Skeletal muscle tissue (tissue), 4 donors: ENCODE results near the gene FRYL. TPM values are rescaled to one million over a fixed set of nuclear protein-coding genes. Genes with fewer than 3 reads are reported as not detected.

Experiments
- H3K27ac ChIP-seq: one replicate; pipeline ENCODE4 v1.7.0; 2013; ENCODE audit warnings: mild to moderate bottlenecking, low read depth, low read length, inconsistent platforms
- H3K27me3 ChIP-seq, 3 donors: one replicate each; pipeline ENCODE4 v1.7.0; 2013; ENCODE audit warnings: low read length in 3 of 3; ENCODE audit not compliant: control insufficient read depth in 3 of 3, insufficient read depth in 3 of 3
- H3K36me3 ChIP-seq, 3 donors: one replicate each; pipeline ENCODE4 v1.7.0; 2013; ENCODE audit warnings: low read length in 3 of 3; ENCODE audit not compliant: control insufficient read depth in 3 of 3, insufficient read depth in 3 of 3
- H3K4me1 ChIP-seq, 3 donors: one replicate each; pipeline ENCODE4 v1.7.0; 2013; ENCODE audit warnings: low read length in 3 of 3, mild to moderate bottlenecking in 3 of 3; ENCODE audit not compliant: control insufficient read depth in 3 of 3, insufficient read depth in 3 of 3
- H3K4me3 ChIP-seq, 3 donors: one replicate each; pipeline ENCODE4 v1.7.0; 2013; ENCODE audit warnings: low read length in 3 of 3
- H3K9ac ChIP-seq, 3 donors: one replicate each; pipeline ENCODE4 v1.7.0; 2013; ENCODE audit warnings: low read length in 3 of 3, mild to moderate bottlenecking in 3 of 3, moderate library complexity in 2 of 3, low read depth in 1 of 3
- H3K9me3 ChIP-seq, 3 donors: one replicate each; pipeline ENCODE4 v1.7.0; 2013; ENCODE audit warnings: low read length in 3 of 3; ENCODE audit not compliant: control insufficient read depth in 3 of 3
- total RNA-seq: library from RNA; depleted of rRNA; stranded (reverse); fragments of >200 nt; gene quantifications from one replicate; pipeline ENCODE4 v1.2.3, GENCODE V29; 2014
- donor health status: Osteomylitis.

The FRYL gene
- total RNA-seq, 1 donor from 2014 or later: 66.3 TPM

GRCh38 chr4:48588230-48589097 lies 191.6 kb downstream of the FRYL start:
- H3K4me1 ChIP-seq: peaks cover 0 to 4% (median 0%) of the 10 kb centered on the region in 3 donors
- no peak overlapping the region for H3K27ac ChIP-seq
- H3K9ac ChIP-seq: no peak overlapping the region
- peaks cover 3 to 24% (median 17%) of the 10 kb centered on the region in 3 donors for H3K36me3 ChIP-seq
- no peaks in the 10 kb centered on the region for H3K9me3 ChIP-seq
- H3K27me3 ChIP-seq: no peaks in the 10 kb centered on the region
- no peak overlapping the region for H3K4me3 ChIP-seq

- no peaks in the 10 kb centered on the region for H3K27me3 ChIP-seq
- H3K27ac ChIP-seq: no peak overlapping the region
- no peaks in the 10 kb centered on the region for H3K9me3 ChIP-seq
- H3K4me1 ChIP-seq: no peaks in the 10 kb centered on the region
- no peak overlapping the region for H3K4me3 ChIP-seq
- H3K9ac ChIP-seq: no peak overlapping the region
- H3K36me3 ChIP-seq: peaks cover 7 to 36% (median 20%) of the 10 kb centered on the region in 3 donors
These were observed 194.7 kb downstream of the FRYL start for GRCh38 chr4:48585401-48585800.

- Histone ChIP-seq H3K27ac (no peak overlapping the region), H3K36me3 (peaks cover 8 to 27% (median 12%) of the 10 kb centered on the region in 3 donors), H3K4me3 (no peak overlapping the region), H3K4me1 (no peaks in the 10 kb centered on the region), H3K9me3 (no peaks in the 10 kb centered on the region), H3K9ac (no peak overlapping the region), H3K27me3 (no peaks in the 10 kb centered on the region)
These were observed 201.7 kb downstream of the FRYL start for GRCh38 chr4:48578132-48578968.

GRCh38 chr4:48575964-48576363 lies 204.1 kb downstream of the FRYL start:
- Histone ChIP-seq H3K36me3 (peaks cover 8 to 35% (median 27%) of the 10 kb centered on the region in 3 donors), H3K27me3 (no peaks in the 10 kb centered on the region), H3K4me3 (no peak overlapping the region), H3K27ac (no peak overlapping the region), H3K9me3 (no peaks in the 10 kb centered on the region), H3K9ac (no peak overlapping the region), H3K4me1 (no peaks in the 10 kb centered on the region)

GRCh38 chr4:48571471-48571870 lies 208.6 kb downstream of the FRYL start:
- Histone ChIP-seq H3K9me3 (no peaks in the 10 kb centered on the region), H3K36me3 (peaks cover 6 to 46% (median 45%) of the 10 kb centered on the region in 3 donors), H3K4me1 (no peaks in the 10 kb centered on the region), H3K27ac (no peak overlapping the region), H3K27me3 (no peaks in the 10 kb centered on the region), H3K4me3 (no peak overlapping the region), H3K9ac (no peak overlapping the region)

- H3K36me3 ChIP-seq: peaks cover 9 to 52% (median 44%) of the 10 kb centered on the region in 3 donors
- no peak overlapping the region for H3K9ac ChIP-seq
- H3K4me1 ChIP-seq: no peaks in the 10 kb centered on the region
- H3K4me3 ChIP-seq: no peak overlapping the region
- H3K27me3 ChIP-seq: no peaks in the 10 kb centered on the region
- no peaks in the 10 kb centered on the region for H3K9me3 ChIP-seq
- no peak overlapping the region for H3K27ac ChIP-seq
These were observed 209.3 kb downstream of the FRYL start for GRCh38 chr4:48570646-48571220.

DNA sequence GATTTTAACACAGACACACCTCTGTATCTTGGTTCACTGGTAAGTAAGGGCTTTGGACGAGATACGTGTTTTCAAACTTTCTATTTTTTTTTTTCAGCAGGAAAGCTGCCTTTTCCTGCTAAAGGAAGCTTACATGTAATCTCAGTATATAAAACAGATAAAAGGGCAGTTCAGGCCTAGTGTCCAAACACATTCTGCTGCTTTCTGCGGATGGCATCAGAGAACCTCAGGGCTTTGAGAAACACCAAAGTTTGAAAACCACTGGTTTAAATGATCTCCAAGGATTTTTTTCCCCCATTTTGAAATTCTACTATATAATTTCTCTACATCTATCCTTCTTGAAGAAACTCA lies 214.1 kb downstream of the FRYL start:
- Histone ChIP-seq H3K27ac (no peak overlapping the region), H3K4me3 (no peak overlapping the region), H3K27me3 (no peaks in the 10 kb centered on the region), H3K36me3 (peaks cover 5 to 35% (median 34%) of the 10 kb centered on the region in 3 donors), H3K9me3 (no peaks in the 10 kb centered on the region), H3K9ac (no peak overlapping the region), H3K4me1 (no peaks in the 10 kb centered on the region)

- Histone ChIP-seq H3K4me1 (no peaks in the 10 kb centered on the region), H3K27me3 (no peaks in the 10 kb centered on the region), H3K9me3 (no peaks in the 10 kb centered on the region), H3K9ac (no peak overlapping the region), H3K4me3 (no peak overlapping the region), H3K36me3 (peaks cover 5 to 35% (median 35%) of the 10 kb centered on the region in 3 donors), H3K27ac (no peak overlapping the region)
These were observed 214.6 kb downstream of the FRYL start for GRCh38 chr4:48565362-48566033.

DNA sequence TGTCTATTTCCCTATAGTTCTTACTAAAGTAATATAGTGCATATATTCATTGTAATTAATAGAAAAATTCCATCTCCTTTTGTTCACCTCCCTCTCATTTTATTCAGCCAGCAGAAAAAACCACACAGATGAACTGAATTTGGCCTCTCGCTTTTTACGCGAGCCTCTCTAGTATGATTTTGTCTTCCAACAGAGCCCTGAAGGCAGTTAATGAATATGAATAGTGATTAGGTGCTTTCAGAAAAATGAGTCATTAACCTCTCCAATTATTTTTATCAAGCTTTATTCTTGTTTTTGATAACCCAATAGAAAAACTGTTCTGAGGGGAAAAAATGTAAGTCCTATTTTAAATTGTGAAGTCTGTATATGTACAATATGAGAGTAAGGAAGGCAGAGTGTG lies 215.9 kb downstream of the FRYL start:
- Histone ChIP-seq H3K4me3 (no peak overlapping the region), H3K9ac (no peak overlapping the region), H3K9me3 (no peaks in the 10 kb centered on the region), H3K36me3 (peaks cover 5 to 36% (median 34%) of the 10 kb centered on the region in 3 donors), H3K27me3 (no peaks in the 10 kb centered on the region), H3K4me1 (no peaks in the 10 kb centered on the region), H3K27ac (no peak overlapping the region)
